Ishikawa (cell line): ENCODE results near the gene MOB3B.

Experiments used
- CEBPB ChIP-seq: IDR thresholded peaks from 2 replicates; pipeline ENCODE4 v1.6.1; 2012
- EP300 ChIP-seq: IDR thresholded peaks from 2 replicates; pipeline ENCODE4 v1.6.1; 2012; ENCODE audit warnings: borderline replicate concordance
- TAF1 ChIP-seq: IDR thresholded peaks from 2 replicates; pipeline ENCODE4 v1.6.1; 2012; ENCODE audit warnings: low read depth, mild to moderate bottlenecking

DNA sequence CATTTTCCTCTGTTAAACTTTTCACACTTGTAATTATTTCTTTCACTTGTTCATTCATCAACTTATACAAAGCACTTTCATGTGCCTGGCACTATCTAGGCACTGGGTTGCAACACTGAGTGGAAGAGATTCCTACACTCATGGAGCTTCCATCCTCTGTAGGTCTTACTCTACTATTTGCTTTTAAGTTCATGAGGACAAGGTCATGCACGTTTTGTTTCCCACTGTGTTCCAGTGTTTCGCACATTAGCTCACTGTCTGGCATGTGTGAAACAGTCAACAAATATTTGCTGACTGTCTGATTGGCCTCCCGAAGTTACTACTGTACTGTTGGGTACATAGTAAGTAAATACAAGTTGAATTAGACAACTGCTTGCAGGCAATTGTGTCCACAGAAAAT is 93.4 kb downstream of the MOB3B start:
- no peak for TF ChIP-seq CEBPB
- TF ChIP-seq TAF1: no peak
- TF ChIP-seq EP300: no peak
